Measurements from ENCODE around the gene IVL. TPM values are rescaled to one million over a fixed set of nuclear protein-coding genes. Genes with fewer than 3 reads are reported as not detected.
A peak's percentile ranks its signal among the peaks of the same experiment; 100 is the strongest.

The IVL gene
- total and polyA plus RNA-seq, 12 donors, result 0.16 to 0.30 TPM; not detected in 10

GRCh38 chr1:152878042-152878441, 30.3 kb upstream of the IVL start, which contains the start of gene SMCP:
TSS of gene SMCP (plus strand) at chr1:152878322. CDS start at chr1:152884423, 6,101 bp downstream.
- DNase-seq, result no peak
- Histone ChIP-seq H3K4me1 (replicated peaks in 1 of 2) (no peaks in the 10 kb centered on the region), H3K4me3 (no peak within 1 kb of the TSS), H3K27ac (no peak within 1 kb of the TSS), H3K36me3 (replicated peaks in 1 of 2) (no peaks in the 10 kb centered on the region), H3K9me3 (replicated peaks in 1 of 3) (no peaks in the 10 kb centered on the region), H3K27me3 (no peaks in the 10 kb centered on the region)
- TF ChIP-seq CTCF (IDR thresholded peaks at IDR 0.05), result no peak
- no peak for TF ChIP-seq POLR2A (IDR thresholded peaks at IDR 0.05)
- 9 to 46% (median 18%) methylated on average over 1 of the region's 1 CpG for WGBS, 4 donors
- intact Hi-C loops (cut with DNase I), result loop anchor here in 1 of 2 donors (10.0 kb wide), 1 partner anchor 347 kb away; no protein-coding TSS in a partner anchor

- intact Hi-C loops (cut with DNase I), result loop anchor here in 1 of 2 donors (10.0 kb wide), 1 partner anchor 345 kb away; no protein-coding TSS in a partner anchor
Measured at GRCh38 chr1:152879559-152880198, 28.7 kb upstream of the IVL start.

GRCh38 chr1:152880316-152880715, 28.0 kb upstream of the IVL start:
- H3K9me3 ChIP-seq (replicated peaks in 1 of 3), result no peaks in the 10 kb centered on the region
- H3K27ac ChIP-seq, result no peak overlapping the region
- WGBS, 4 donors, result 81 to 89% (median 84%) methylated on average over 4 of the region's 4 CpGs
- DNase-seq, result no peak
- H3K4me3 ChIP-seq, result no peak overlapping the region
- no peaks in the 10 kb centered on the region for H3K27me3 ChIP-seq
- intact Hi-C loops (cut with DNase I), result no loop called here
- no peaks in the 10 kb centered on the region for H3K36me3 ChIP-seq (replicated peaks in 1 of 2)
- TF ChIP-seq CTCF (IDR thresholded peaks at IDR 0.05) (no peak), POLR2A (IDR thresholded peaks at IDR 0.05) (no peak)
- no peaks in the 10 kb centered on the region for H3K4me1 ChIP-seq (replicated peaks in 1 of 2)

More at GRCh38 chr1:152879559-152880198, 28.7 kb upstream of the IVL start:
- Histone ChIP-seq H3K4me3 (no peak overlapping the region), H3K27ac (no peak overlapping the region), H3K4me1 (replicated peaks in 1 of 2) (no peaks in the 10 kb centered on the region), H3K36me3 (replicated peaks in 1 of 2) (no peaks in the 10 kb centered on the region), H3K27me3 (no peaks in the 10 kb centered on the region), H3K9me3 (replicated peaks in 1 of 3) (no peaks in the 10 kb centered on the region)
- TF ChIP-seq CTCF (IDR thresholded peaks at IDR 0.05) (no peak), POLR2A (IDR thresholded peaks at IDR 0.05) (no peak)
- peak in 1 of 7 donors; percentile 29 for DNase-seq

- intact Hi-C loops (cut with DNase I), result no loop called here
- no peaks in the 10 kb centered on the region for H3K4me1 ChIP-seq (replicated peaks in 1 of 2)
- H3K4me3 ChIP-seq, result no peak overlapping the region
- TF ChIP-seq POLR2A (IDR thresholded peaks at IDR 0.05) (no peak), CTCF (IDR thresholded peaks at IDR 0.05) (no peak)
- H3K36me3 ChIP-seq (replicated peaks in 1 of 2), result no peaks in the 10 kb centered on the region
- no peak overlapping the region for H3K27ac ChIP-seq
- DNase-seq, result no peak
- H3K9me3 ChIP-seq (replicated peaks in 1 of 3), result no peaks in the 10 kb centered on the region
- H3K27me3 ChIP-seq, result no peaks in the 10 kb centered on the region
- 57 to 85% (median 79%) methylated on average over 5 of the region's 5 CpGs for WGBS, 4 donors
Measured at GRCh38 chr1:152880907-152881306, 27.4 kb upstream of the IVL start.

All from adrenal gland (tissue), 12 donors.